H1 (cell line): ENCODE data around the gene CHRNA3. TPM values are rescaled to one million over a fixed set of nuclear protein-coding genes. Genes with fewer than 3 reads are reported as not detected.
A peak's percentile ranks its signal among the peaks of the same experiment; 100 is the strongest.

Source experiments
- CTCF ChIA-PET: fragments of 300-600 bp; sonication (Branson Sonifier 250); formaldehyde crosslinking; loops from one replicate; lab custom pipeline; 2021; ENCODE audit not compliant: partially characterized antibody; lab: Charles Lee
- POLR2A ChIA-PET: fragments of 300-600 bp; sonication (Branson Sonifier 250); formaldehyde crosslinking; loops from one replicate; lab custom pipeline; 2021; ENCODE audit warnings: inconsistent platforms; ENCODE audit not compliant: partially characterized antibody; lab: Charles Lee
- DNase-seq, 2 experiments: peaks; one replicate each; pipeline versions ENCODE4 v3.0.0 to v3.0.0-alpha.2; 2010 to 2022; ENCODE audit warnings: low spot score in 2 of 2, low read depth in 1 of 2, mixed read lengths in 1 of 2
- FAIRE-seq: peaks from 2 replicates; lab custom pipeline; 2011; peaks lifted over from hg19 to GRCh38; lab: Jason Lieb, UNC
- H2AFZ ChIP-seq: 2 replicates; pipeline ENCODE4 v1.8.1; 2012; ENCODE audit warnings: low read length, inconsistent platforms
- H2AK5ac ChIP-seq: 2 replicates; pipeline ENCODE4 v1.6.1; 2013; ENCODE audit warnings: low read depth, low read length
- H2BK120ac ChIP-seq: replicated peaks from 2 replicates; pipeline ENCODE3; 2013; ENCODE audit warnings: low read depth, low read length, inconsistent platforms
- H2BK12ac ChIP-seq: 2 replicates; pipeline ENCODE4 v1.6.1; 2013; ENCODE audit warnings: low read depth, low read length
- H2BK15ac ChIP-seq: 2 replicates; pipeline ENCODE4 v1.6.1; 2013; ENCODE audit warnings: low read length
- H2BK20ac ChIP-seq: 2 replicates; pipeline ENCODE4 v1.6.1; 2013; ENCODE audit warnings: low read length
- H2BK5ac ChIP-seq: 2 replicates; pipeline ENCODE4 v1.6.1; 2013; ENCODE audit warnings: low read depth, low read length
- H3K14ac ChIP-seq: 2 replicates; pipeline ENCODE4 v1.6.1; 2013; ENCODE audit warnings: inconsistent platforms; ENCODE audit not compliant: insufficient read length
- H3K18ac ChIP-seq: 2 replicates; pipeline ENCODE4 v1.6.1; 2013; ENCODE audit warnings: low read length; ENCODE audit errors: extremely low read depth
- H3K23ac ChIP-seq: 2 replicates; pipeline ENCODE4 v1.6.1; 2013; ENCODE audit warnings: inconsistent platforms; ENCODE audit not compliant: insufficient read length
- H3K23me2 ChIP-seq: 2 replicates; pipeline ENCODE4 v1.6.1; 2013; ENCODE audit warnings: low read depth, low read length
- H3K27ac ChIP-seq: 2 replicates; pipeline ENCODE4 v1.6.1; 2011; ENCODE audit warnings: low read depth, low read length, inconsistent platforms
- H3K27me3 ChIP-seq, 4 experiments: replicated peaks in 1 of 4; 1 replicate in 1 of 4; 2 replicates in 3 of 4; pipeline versions ENCODE4 v1.6.1 to v1.8.1; 2011 to 2013; ENCODE audit warnings: low read length in 3 of 4, mild to moderate bottlenecking in 3 of 4, inconsistent platforms in 2 of 4, mixed read lengths in 2 of 4, moderate library complexity in 1 of 4; ENCODE audit not compliant: control insufficient read depth in 3 of 4, insufficient read depth in 3 of 4; ENCODE audit errors: extremely low read depth in 1 of 4
- H3K36me3 ChIP-seq, 4 experiments: 2 replicates each; pipeline versions ENCODE4 v1.6.1 to v1.8.1; 2011 to 2013; ENCODE audit warnings: mild to moderate bottlenecking in 4 of 4, low read length in 3 of 4, moderate library complexity in 2 of 4, control low read depth in 1 of 4, inconsistent platforms in 1 of 4; ENCODE audit not compliant: insufficient read depth in 4 of 4, control insufficient read depth in 2 of 4
- H3K4ac ChIP-seq: replicated peaks from 2 replicates; pipeline ENCODE3; 2013; ENCODE audit warnings: low read length, low read depth, mixed read lengths, inconsistent platforms; ENCODE audit not compliant: insufficient read length
- H3K4me1 ChIP-seq, 4 experiments: replicated peaks in 1 of 4; 1 replicate in 1 of 4; 2 replicates in 3 of 4; pipeline versions ENCODE4 v1.6.1 to v1.8.1; 2011 to 2013; ENCODE audit warnings: low read length in 3 of 4, inconsistent platforms in 2 of 4, mixed read lengths in 1 of 4; ENCODE audit not compliant: insufficient read depth in 4 of 4, control insufficient read depth in 3 of 4
- H3K4me2 ChIP-seq, 2 experiments: 2 replicates each; pipeline versions ENCODE4 v1.6.1 to v1.8.1; 2011 to 2013; ENCODE audit warnings: low read depth in 2 of 2, low read length in 2 of 2, control low read depth in 1 of 2, inconsistent platforms in 1 of 2, mild to moderate bottlenecking in 1 of 2; ENCODE audit not compliant: insufficient read depth in 1 of 2
- H3K4me3 ChIP-seq, 4 experiments: fragments of 200-600, 300-600 bp in 1 of 4; sonication (generic), shearing (Covaris generic), sonication (Bioruptor Twin) in 1 of 4; 2 replicates each; pipeline versions ENCODE4 v1.5.1 to v1.8.1; 2011 to 2016; ENCODE audit warnings: low read length in 4 of 4, low read depth in 3 of 4, control low read depth in 2 of 4, inconsistent platforms in 2 of 4, mild to moderate bottlenecking in 2 of 4, mixed read lengths in 1 of 4, moderate library complexity in 1 of 4; ENCODE audit not compliant: insufficient read depth in 2 of 4; ENCODE audit errors: extremely low read depth in 1 of 4
- H3K56ac ChIP-seq: replicated peaks from 2 replicates; pipeline ENCODE3; 2013; ENCODE audit warnings: low read depth, mild to moderate bottlenecking, mixed read lengths, low read length, inconsistent platforms; ENCODE audit not compliant: insufficient read length
- H3K79me1 ChIP-seq: 2 replicates; pipeline ENCODE4 v1.6.1; 2013; ENCODE audit warnings: low read depth, low read length, control low read depth
- H3K79me2 ChIP-seq, 2 experiments: 2 replicates each; pipeline versions ENCODE4 v1.6.1 to v1.8.1; 2012 to 2013; ENCODE audit warnings: low read length in 2 of 2, mild to moderate bottlenecking in 2 of 2, inconsistent platforms in 1 of 2; ENCODE audit not compliant: insufficient read depth in 2 of 2, control insufficient read depth in 1 of 2
- H3K9ac ChIP-seq, 4 experiments: replicated peaks in 1 of 4; 1 replicate in 1 of 4; 2 replicates in 3 of 4; pipeline versions ENCODE4 v1.6.1 to v1.8.1; 2011 to 2013; ENCODE audit warnings: low read depth in 3 of 4, low read length in 3 of 4, control low read depth in 2 of 4, mild to moderate bottlenecking in 2 of 4, moderate library complexity in 2 of 4, inconsistent platforms in 1 of 4; ENCODE audit errors: extremely low read depth in 1 of 4
- H3K9me3 ChIP-seq, 2 experiments: 2 replicates each; pipeline versions ENCODE4 v1.6.1 to v1.8.1; 2012 to 2013; ENCODE audit warnings: mild to moderate bottlenecking in 2 of 2, moderate library complexity in 2 of 2, control low read depth in 1 of 2, inconsistent platforms in 1 of 2, low read depth in 1 of 2, low read length in 1 of 2, mixed read lengths in 1 of 2; ENCODE audit not compliant: insufficient read depth in 2 of 2
- H4K20me1 ChIP-seq, 2 experiments: replicated peaks in 1 of 2; 2 replicates each; pipeline versions ENCODE3 to v1.8.1; 2011 to 2013; ENCODE audit warnings: inconsistent platforms in 2 of 2, low read length in 2 of 2, mild to moderate bottlenecking in 1 of 2; ENCODE audit not compliant: insufficient read depth in 2 of 2, control insufficient read depth in 1 of 2
- H4K5ac ChIP-seq: 2 replicates; pipeline ENCODE4 v1.6.1; 2013; ENCODE audit warnings: low read length, low read depth, mixed read lengths, inconsistent platforms; ENCODE audit not compliant: insufficient read length
- H4K8ac ChIP-seq: 2 replicates; pipeline ENCODE4 v1.8.0; 2013; ENCODE audit warnings: mild to moderate bottlenecking, moderate library complexity, low read length, inconsistent platforms; ENCODE audit not compliant: insufficient read depth; ENCODE audit errors: extremely low read depth
- H4K91ac ChIP-seq: replicated peaks from 2 replicates; pipeline ENCODE3; 2013; ENCODE audit warnings: low read length, mixed read lengths, inconsistent platforms; ENCODE audit not compliant: insufficient read length
- USF2 ChIP-seq: IDR thresholded peaks from 2 replicates; pipeline ENCODE4 v1.6.1; 2011; ENCODE audit warnings: low read length, improper control_type of control experiment
- WGBS, 2 experiments: shearing (Covaris generic) in 1 of 2; methylation state at CpG; one replicate each; pipeline versions ENCODE4 v1.1.6 to v1.1.7; 2013 to 2015; ENCODE audit warnings: low lambda C conversion rate in 2 of 2, mixed read lengths in 2 of 2, inconsistent platforms in 1 of 2, low coverage in 1 of 2, missing lambda C conversion rate in 1 of 2; ENCODE audit not compliant: insufficient replicate concordance in 2 of 2, insufficient coverage in 1 of 2, insufficient read length in 1 of 2; ENCODE audit errors: extremely low coverage in 1 of 2, missing lambda C conversion rate in 1 of 2; 5-methylcytosine and 5-hydroxymethylcytosine counted together
- polyA plus RNA-seq, 7 experiments: library from polyadenylated mRNA; depleted of rRNA in 3 of 7; stranded (reverse) in 5 of 7; unstranded in 2 of 7; fragments of >200 nt in 5 of 7; fragments of 200-250 nt in 2 of 7; gene quantifications; 1 replicate in 5 of 7; 2 replicates in 1 of 7; 4 replicates in 1 of 7; pipeline versions ENCODE4 v1.2.1 to v1.2.3, GENCODE V29; 2011 to 2013; ENCODE audit warnings: missing spikeins in 2 of 7, mixed read lengths in 2 of 7
- total RNA-seq: library from RNA; stranded (reverse); fragmentation: NEBNext Ultra II Directional; extraction: Animal tissue kit (Norgen Biotek cat#: 25700); gene quantifications from 2 replicates; pipeline ENCODE4 v1.2.1, GENCODE V29; 2021

The CHRNA3 gene
- total and polyA plus RNA-seq, 2 of the 8 experiments (the other 6 are each of a cell fraction or from before 2014, with no cell fraction given): 2.1 to 4.7 TPM

GRCh38 chr15:78621810-78622402, 1.1 kb upstream of the CHRNA3 start:
- POLR2A ChIA-PET: interaction anchor here (1.5 kb wide), 1 partner anchor 189 kb away, joined by 4 read pairs; the partner anchor contains the start of gene ADAMTS7
- Histone ChIP-seq H3K9me3 (no peaks in the 10 kb centered on the region), H2BK12ac (no peak overlapping the region), H4K20me1 (no peaks in the 10 kb centered on the region), H3K27ac (no peak overlapping the region), H3K79me1 (no peaks in the 10 kb centered on the region), H4K91ac (no peak overlapping the region), H2AFZ (no peak overlapping the region), H3K4ac (no peak overlapping the region), H2AK5ac (no peak overlapping the region), H3K23me2 (peaks cover 14% of the 10 kb centered on the region; the same call in 1 of the 2 replicates), H3K56ac (no peak overlapping the region), H2BK5ac (no peak overlapping the region), H4K5ac (no peak overlapping the region), H3K4me1 (peaks cover 0 to 10% (median 2%) of the 10 kb centered on the region in 4 experiments; a peak in 6 of 7 replicates), H4K8ac (no peak overlapping the region), H3K9ac (no peak overlapping the region), H3K14ac (no peak overlapping the region), H3K4me3 (no peak overlapping the region), H2BK15ac (no peak overlapping the region), H3K36me3 (no peaks in the 10 kb centered on the region), H3K4me2 (no peak overlapping the region; a peak in 1 of 4 replicates), H3K18ac (no peak overlapping the region), H2BK20ac (no peak overlapping the region), H2BK120ac (no peak overlapping the region), H3K79me2 (no peaks in the 10 kb centered on the region), H3K23ac (no peak overlapping the region), H3K27me3 (peaks cover 6 to 39% (median 35%) of the 10 kb centered on the region in 4 experiments)
- TF ChIP-seq USF2: no peak
- 79% methylated on average over 10 of the region's 10 CpGs; no CpG with 5 or more reads in 1 of the 2 experiments for WGBS, 2 experiments
- DNase-seq (peak in 1 of 2 experiments; percentile 41), FAIRE-seq (no peak)
- CTCF ChIA-PET: interaction anchor here (0.7 to 7.6 kb wide), 10 partner anchors 9 to 146 kb away, joined by 3 to 81 read pairs (median 4); partner anchors contain the start of gene CHRNA5
